Osteoblast (primary cell): ENCODE measurements around the gene ATP6V0E2. TPM values are rescaled to one million over a fixed set of nuclear protein-coding genes. Genes with fewer than 3 reads are reported as not detected.

ENCODE experiments used
- DNase-seq: peaks from one replicate; pipeline ENCODE4 v3.0.0; 2011; ENCODE audit warnings: low spot score, mixed read lengths; ENCODE audit not compliant: insufficient read length; ENCODE audit errors: missing footprints
- H2AFZ ChIP-seq: 2 replicates; pipeline ENCODE4 v1.6.0; 2011; ENCODE audit warnings: mild to moderate bottlenecking, low read length
- H3K27ac ChIP-seq: 2 replicates; pipeline ENCODE4 v1.5.1; 2011; ENCODE audit warnings: mild to moderate bottlenecking, low read depth, low read length, moderate library complexity
- H3K27me3 ChIP-seq: 2 replicates; pipeline ENCODE4 v1.6.0; 2012; ENCODE audit warnings: mild to moderate bottlenecking, control low read depth, inconsistent platforms, low read length, moderate library complexity; ENCODE audit not compliant: insufficient read depth
- H3K36me3 ChIP-seq: 2 replicates; pipeline ENCODE4 v1.5.1; 2011; ENCODE audit warnings: mild to moderate bottlenecking, low read length, control low read depth, moderate library complexity; ENCODE audit not compliant: insufficient read depth
- H3K4me1 ChIP-seq: 2 replicates; pipeline ENCODE4 v1.5.1; 2011; ENCODE audit warnings: mild to moderate bottlenecking, low read length, control low read depth, moderate library complexity; ENCODE audit not compliant: insufficient read depth
- H3K4me2 ChIP-seq: 2 replicates; pipeline ENCODE4 v1.6.0; 2011; ENCODE audit warnings: mild to moderate bottlenecking, low read length; ENCODE audit not compliant: insufficient read depth
- H3K4me3 ChIP-seq: fragments of 200-600 bp; sonication (generic); 3 replicates; pipeline ENCODE4 v1.5.1; 2012; ENCODE audit warnings: mild to moderate bottlenecking, low read length, inconsistent platforms; ENCODE audit not compliant: insufficient read depth
- H3K79me2 ChIP-seq: 2 replicates; pipeline ENCODE4 v1.6.0; 2012; ENCODE audit warnings: mild to moderate bottlenecking, low read length, control low read depth, inconsistent platforms; ENCODE audit not compliant: insufficient read depth
- H3K9me3 ChIP-seq: 2 replicates; pipeline ENCODE4 v1.5.1; 2011; ENCODE audit warnings: low read depth, low read length, control low read depth
- H4K20me1 ChIP-seq: 2 replicates; pipeline ENCODE4 v1.6.0; 2012; ENCODE audit warnings: mild to moderate bottlenecking, low read length, control low read depth; ENCODE audit not compliant: insufficient read depth
- CTCF ChIP-seq: IDR thresholded peaks from 2 replicates; pipeline ENCODE4 v1.5.1; 2011; ENCODE audit warnings: mild to moderate bottlenecking, low read depth, low read length, moderate library complexity; ENCODE audit errors: extremely low read depth
- total RNA-seq: library from RNA; depleted of rRNA; stranded (reverse); fragments of >200 nt; gene quantifications from 2 replicates; pipeline ENCODE4 v1.2.3, GENCODE V29; 2012

Gene ATP6V0E2
- total RNA-seq, 1 donor = 27.9 TPM

GRCh38 chr7:149878523-149878921 lies 4.8 kb downstream of the ATP6V0E2 start:
- no peaks in the 10 kb centered on the region for H3K27me3 ChIP-seq
- TF ChIP-seq CTCF = no peak

DNA sequence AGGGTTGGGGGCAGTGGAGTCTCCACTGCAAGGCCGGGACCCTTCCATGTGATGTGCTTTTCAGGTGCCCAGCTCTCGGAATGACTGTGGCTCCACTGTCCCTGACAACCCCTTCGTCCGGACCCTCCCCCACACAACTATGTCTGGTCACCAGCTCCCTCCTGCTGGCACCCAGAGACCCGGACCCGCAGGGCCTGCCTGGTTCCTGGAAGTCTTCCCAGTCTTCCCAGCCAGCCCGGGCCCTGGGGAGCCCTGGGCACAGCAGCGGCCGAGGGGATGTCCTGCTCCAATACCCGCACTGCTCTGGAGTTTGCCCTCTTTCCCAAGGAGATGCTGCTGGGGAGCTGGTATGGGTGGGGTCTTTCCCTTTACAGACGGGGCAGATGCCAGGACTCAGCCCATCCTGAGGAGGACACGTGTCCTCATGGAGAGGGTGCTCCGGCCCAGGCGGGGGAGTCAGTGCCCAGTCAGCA lies 5.5 kb downstream of the ATP6V0E2 start:
- no peaks in the 10 kb centered on the region for H3K27me3 ChIP-seq
- no peak overlapping the region for H3K4me3 ChIP-seq
- no peak for TF ChIP-seq CTCF
- H2AFZ ChIP-seq = no peak overlapping the region
- H3K27ac ChIP-seq = no peak overlapping the region
- DNase-seq = no peak
- no peaks in the 10 kb centered on the region for H3K36me3 ChIP-seq
- no peak overlapping the region for H3K4me2 ChIP-seq
- H3K4me1 ChIP-seq = peaks cover 2% of the 10 kb centered on the region
- no peaks in the 10 kb centered on the region for H3K9me3 ChIP-seq
- H4K20me1 ChIP-seq = no peaks in the 10 kb centered on the region
- no peaks in the 10 kb centered on the region for H3K79me2 ChIP-seq

More at GRCh38 chr7:149878523-149878921, 4.8 kb downstream of the ATP6V0E2 start:
- DNase-seq = peak; percentile 30
- no peaks in the 10 kb centered on the region for H3K79me2 ChIP-seq
- no peaks in the 10 kb centered on the region for H4K20me1 ChIP-seq
- H3K4me2 ChIP-seq = no peak overlapping the region
- H2AFZ ChIP-seq = no peak overlapping the region
- H3K9me3 ChIP-seq = no peaks in the 10 kb centered on the region
- no peak overlapping the region for H3K27ac ChIP-seq
- H3K4me3 ChIP-seq = no peak overlapping the region
- H3K36me3 ChIP-seq = no peaks in the 10 kb centered on the region
- H3K4me1 ChIP-seq = peaks cover 8% of the 10 kb centered on the region

DNA sequence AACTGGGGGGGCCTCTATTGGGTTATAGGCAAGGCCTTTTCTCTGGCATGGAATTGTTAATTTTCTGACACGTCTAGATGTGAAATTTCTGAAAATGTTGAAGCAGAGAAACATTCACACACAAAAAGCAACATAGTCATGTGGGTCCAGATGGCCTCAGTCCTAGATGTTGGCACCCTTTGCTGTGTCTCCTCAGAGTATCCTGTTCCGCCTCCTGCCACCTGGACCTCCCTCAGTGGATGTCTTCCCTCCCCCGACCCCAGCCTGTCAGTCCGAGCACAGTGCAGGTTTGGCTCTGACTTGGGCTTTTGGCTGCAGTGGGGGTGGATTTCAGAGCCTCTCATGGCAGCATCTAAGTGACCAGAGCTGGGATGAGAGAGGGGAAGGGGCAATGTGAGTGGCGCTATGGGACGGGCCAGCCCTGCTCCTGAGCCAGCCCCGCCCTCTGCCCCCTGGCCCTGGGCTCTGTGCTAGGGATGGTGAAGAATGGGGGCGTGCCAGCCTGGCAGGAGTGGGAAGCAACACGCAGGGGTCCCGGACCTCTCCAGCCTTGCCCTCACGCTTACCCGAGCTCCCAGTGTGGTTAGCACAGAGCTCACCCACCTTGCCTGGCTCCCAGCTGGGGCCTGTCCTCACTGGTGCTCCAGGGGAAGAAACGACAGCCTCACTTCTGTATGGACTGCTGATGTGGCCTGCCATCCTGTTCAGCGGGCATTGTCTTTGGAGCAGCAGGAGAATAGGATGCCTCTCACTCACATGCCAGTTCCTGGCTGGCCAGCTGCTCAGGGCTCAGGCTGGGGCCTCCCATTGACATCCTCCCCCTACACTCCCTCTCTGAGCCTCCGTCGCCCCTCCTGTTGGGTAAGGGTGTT lies 6.2 kb downstream of the ATP6V0E2 start:
- no peaks in the 10 kb centered on the region for H3K4me1 ChIP-seq
- no peak overlapping the region for H3K27ac ChIP-seq
- H4K20me1 ChIP-seq = no peaks in the 10 kb centered on the region
- no peaks in the 10 kb centered on the region for H3K27me3 ChIP-seq
- no peaks in the 10 kb centered on the region for H3K9me3 ChIP-seq
- no peak overlapping the region for H2AFZ ChIP-seq
- DNase-seq = peak; percentile 41
- no peak overlapping the region for H3K4me3 ChIP-seq
- H3K4me2 ChIP-seq = no peak overlapping the region
- TF ChIP-seq CTCF = no peak
- no peaks in the 10 kb centered on the region for H3K79me2 ChIP-seq
- H3K36me3 ChIP-seq = no peaks in the 10 kb centered on the region

DNA sequence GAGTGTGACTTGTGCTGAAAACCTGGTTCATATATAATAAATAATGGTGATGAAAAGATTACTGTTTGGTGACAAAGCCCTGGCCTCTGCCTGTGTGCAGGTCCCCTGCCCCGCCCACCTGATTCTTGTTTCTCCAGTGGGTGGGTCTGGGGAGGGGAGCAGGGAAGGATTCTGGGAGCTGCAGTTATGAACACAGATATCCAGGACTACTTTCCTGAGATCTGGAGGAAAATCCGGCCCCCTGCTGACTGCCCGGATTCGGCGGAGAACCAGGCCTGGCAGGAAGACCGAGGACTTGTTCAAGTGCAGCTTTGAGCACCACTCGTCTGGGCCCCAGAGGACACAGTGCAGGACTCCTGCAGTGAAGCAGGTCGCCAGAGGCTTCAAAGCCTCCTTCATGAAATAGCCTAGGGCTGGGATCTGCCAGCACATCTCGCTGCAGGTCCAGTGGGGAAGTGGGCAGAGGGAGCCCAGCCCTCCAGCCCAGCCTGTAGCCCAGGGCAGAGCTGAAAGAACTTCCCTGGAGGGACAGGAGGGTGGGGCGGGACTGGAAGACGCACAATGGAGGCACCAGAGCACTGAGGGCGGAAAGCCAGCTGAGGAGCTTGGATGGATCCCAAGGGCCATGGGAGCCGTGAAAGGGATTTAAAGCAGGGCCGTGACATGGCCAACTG lies 7.0 kb downstream of the ATP6V0E2 start:
- Histone ChIP-seq H3K9me3 (no peaks in the 10 kb centered on the region), H3K4me1 (no peaks in the 10 kb centered on the region), H3K4me3 (no peak overlapping the region), H3K27me3 (no peaks in the 10 kb centered on the region), H2AFZ (no peak overlapping the region), H4K20me1 (no peaks in the 10 kb centered on the region), H3K79me2 (no peaks in the 10 kb centered on the region), H3K36me3 (no peaks in the 10 kb centered on the region), H3K4me2 (no peak overlapping the region), H3K27ac (no peak overlapping the region)
- TF ChIP-seq CTCF = no peak
- peak; percentile 75 for DNase-seq
